ENCODE results near the gene NSDHL.

NSDHL gene

GRCh38 chrX:152898442-152898841 is 67.6 kb downstream of the NSDHL start:
- no peak for TF ChIP-seq CTCF (IDR thresholded peaks at IDR 0.05)

- no peak for TF ChIP-seq CTCF (IDR thresholded peaks at IDR 0.05)
Observed at GRCh38 chrX:152899111-152899873, 68.4 kb downstream of the NSDHL start.

- no peak for TF ChIP-seq CTCF (IDR thresholded peaks at IDR 0.05)
Observed at GRCh38 chrX:152899874-152900719, 69.2 kb downstream of the NSDHL start.

GRCh38 chrX:152900937-152901445 is 70.1 kb downstream of the NSDHL start:
- TF ChIP-seq CTCF (IDR thresholded peaks at IDR 0.05), result no peak

GRCh38 chrX:152901816-152902501 is 71.1 kb downstream of the NSDHL start:
- TF ChIP-seq CTCF (IDR thresholded peaks at IDR 0.05), result no peak

GRCh38 chrX:152902502-152902820 is 71.6 kb downstream of the NSDHL start:
- no peak for TF ChIP-seq CTCF (IDR thresholded peaks at IDR 0.05)

- no peak for TF ChIP-seq CTCF (IDR thresholded peaks at IDR 0.05)
Observed at GRCh38 chrX:152903589-152903988, 72.7 kb downstream of the NSDHL start.
